Measurements from ENCODE around the gene PITX2. TPM values are rescaled to one million over a fixed set of nuclear protein-coding genes. Genes with fewer than 3 reads are reported as not detected.
"Not testable (repeated sequence)": the region's sequence is repeated elsewhere in the genome, so short reads cannot be mapped to it uniquely, and the experiment has no call there.

Gene PITX2
- total RNA-seq, 1 donor from 2014 or later = 0.50 TPM

GRCh38 chr4:110576696-110577095, 46.2 kb downstream of the PITX2 start:
- ATAC-seq; DNase-seq; intact Hi-C loops (cut with micrococcal nuclease): not testable (repeated sequence)

Other genes with a start within 250 kb of the PITX2 start
- gene ENPEP, start 146.9 kb downstream of the PITX2 start, total RNA-seq = 2.7 TPM

All from left ventricle myocardium superior (tissue), 1 donor.